Sigmoid colon (tissue), 7 donors: ENCODE results near the gene ARHGEF17. TPM values are rescaled to one million over a fixed set of nuclear protein-coding genes. Genes with fewer than 3 reads are reported as not detected.

Source experiments
- DNase-seq: peaks from one replicate; pipeline ENCODE4 v3.0.0-alpha.2; 2019
- H3K27ac ChIP-seq, 4 donors: fragments of 200-600 bp; sonication (generic); one replicate each; pipeline ENCODE4 v1.5.1; 2016 to 2019; ENCODE audit warnings: mild to moderate bottlenecking in 1 of 4
- H3K27me3 ChIP-seq, 3 donors: fragments of 200-600 bp; sonication (generic); one replicate each; pipeline ENCODE4 v1.5.1; 2019; ENCODE audit warnings: mild to moderate bottlenecking in 1 of 3
- H3K36me3 ChIP-seq, 4 donors: fragments of 200-600 bp; sonication (generic); one replicate each; pipeline ENCODE4 v1.5.1; 2016 to 2019
- H3K4me1 ChIP-seq, 4 donors: fragments of 200-600 bp; sonication (generic); one replicate each; pipeline ENCODE4 v1.5.1; 2017 to 2019
- H3K4me3 ChIP-seq, 4 donors: fragments of 200-600 bp; sonication (generic); one replicate each; pipeline ENCODE4 v1.5.1; 2017 to 2019; ENCODE audit warnings: mild to moderate bottlenecking in 2 of 4, moderate library complexity in 1 of 4
- H3K9me3 ChIP-seq, 4 donors: fragments of 200-600 bp in 3 of 4; sonication (generic) in 3 of 4; one replicate each; pipeline versions ENCODE4 v1.5.1 to v1.6.1; 2013 to 2019
- CTCF ChIP-seq, 4 experiments: fragments of 450-650 bp in 3 of 4; fragments of 200-600 bp in 1 of 4; IDR thresholded peaks; one replicate each; pipeline ENCODE4 v1.5.1; 2016 to 2019; ENCODE audit warnings: antibody characterized with exemption in 4 of 4, mild to moderate bottlenecking in 3 of 4, moderate library complexity in 2 of 4
- EP300 ChIP-seq, 4 donors: sonication (generic); formaldehyde crosslinking; IDR thresholded peaks; one replicate each; pipeline ENCODE4 v1.6.1; 2017; ENCODE audit warnings: antibody characterized with exemption in 4 of 4
- POLR2A ChIP-seq, 2 donors: fragments of 450-650 bp; IDR thresholded peaks; one replicate each; pipeline ENCODE4 v1.6.1; 2016; ENCODE audit warnings: antibody characterized with exemption in 2 of 2, mild to moderate bottlenecking in 2 of 2, moderate library complexity in 2 of 2
- POLR2AphosphoS5 ChIP-seq, 4 donors: sonication (generic); formaldehyde crosslinking; IDR thresholded peaks; one replicate each; pipeline ENCODE4 v1.6.1; 2017; ENCODE audit warnings: antibody characterized with exemption in 4 of 4
- WGBS, 2 donors: extraction: QIAGEN DNeasy Blood & Tissue Kit; methylation state at CpG; one replicate each; pipeline ENCODE4 v1.1.7; 2013; 5-methylcytosine and 5-hydroxymethylcytosine counted together
- intact Hi-C: fragments of 100-400 bp; cut with DNase I; formaldehyde crosslinking; loops from one replicate; pipeline ENCODE4 v1.15.1; 2023
- polyA plus RNA-seq, 3 donors: library from polyadenylated mRNA; stranded (reverse); fragments of 200-250 nt; gene quantifications; one replicate each; pipeline ENCODE4 v1.2.3, GENCODE V29; 2013
- total RNA-seq, 4 donors: library from RNA; depleted of rRNA; stranded (reverse); fragments of >200 nt; gene quantifications; one replicate each; pipeline ENCODE4 v1.1.0, GENCODE V29; 2016
- donor health status: healthy with polysubstance abuse.
- donor health status: Bipolar disorder and iron deficiency.
- donor health status: healthy.

The ARHGEF17 gene
- total and polyA plus RNA-seq, 7 donors: 1.8 to 104 (median 38.2) TPM

- no peaks in the 10 kb centered on the region for H3K27me3 ChIP-seq
- TF ChIP-seq POLR2AphosphoS5 (IDR thresholded peaks at IDR 0.05) (no peak), EP300 (IDR thresholded peaks at IDR 0.05) (no peak), POLR2A (IDR thresholded peaks at IDR 0.05) (no peak), CTCF (IDR thresholded peaks at IDR 0.05) (no peak)
- intact Hi-C loops: loop anchor here (10.0 kb wide), 1 partner anchor 697 kb away; no protein-coding TSS in a partner anchor
- peaks cover 0 to 95% (median 88%) of the 10 kb centered on the region in 4 donors for H3K4me1 ChIP-seq
- 60 to 75% methylated on average over 4 of the region's 4 CpGs for WGBS, 2 donors
- no peaks in the 10 kb centered on the region for H3K9me3 ChIP-seq
- no peaks in the 10 kb centered on the region for H3K36me3 ChIP-seq
- H3K27ac ChIP-seq: peak overlapping the region; percentile 77 to 90 (median 81)
- DNase-seq: no peak
- H3K4me3 ChIP-seq: no peak overlapping the region
Observed at GRCh38 chr11:73331138-73331916, 23.3 kb downstream of the ARHGEF17 start.

DNA sequence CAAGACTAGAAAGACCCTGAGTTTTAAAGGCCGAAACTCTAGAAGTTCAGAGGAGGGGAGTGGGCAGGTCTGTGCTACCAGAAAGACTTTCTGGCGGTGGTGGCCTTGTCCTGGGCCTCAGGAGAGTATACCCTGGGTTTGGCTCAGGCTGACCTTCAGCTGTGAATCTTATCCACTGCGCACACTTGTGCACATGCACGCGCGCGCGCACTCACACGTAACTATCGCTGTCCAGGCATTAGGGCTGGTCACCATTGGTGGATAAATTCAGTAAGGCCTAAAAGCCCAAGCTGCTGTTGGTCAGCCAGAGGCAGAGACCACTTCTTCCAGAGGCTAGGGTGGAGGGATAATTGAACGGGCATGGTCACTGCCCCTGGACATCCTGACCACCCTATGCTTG is 25.1 kb downstream of the ARHGEF17 start:
- Histone ChIP-seq H3K4me1 (peaks cover 0 to 95% (median 77%) of the 10 kb centered on the region in 4 donors), H3K27me3 (no peaks in the 10 kb centered on the region), H3K9me3 (no peaks in the 10 kb centered on the region), H3K4me3 (no peak overlapping the region), H3K36me3 (no peaks in the 10 kb centered on the region), H3K27ac (peak overlapping the region; percentile 77 to 90 (median 81))
- TF ChIP-seq EP300 (IDR thresholded peaks at IDR 0.05) (no peak), POLR2AphosphoS5 (IDR thresholded peaks at IDR 0.05) (no peak), POLR2A (IDR thresholded peaks at IDR 0.05) (no peak), CTCF (IDR thresholded peaks at IDR 0.05) (no peak)
- no peak for DNase-seq
- intact Hi-C loops: loop anchor here (10.0 kb wide), 1 partner anchor 698 kb away; no protein-coding TSS in a partner anchor
- 92 to 94% methylated on average over 11 of the region's 11 CpGs for WGBS, 2 donors

DNA sequence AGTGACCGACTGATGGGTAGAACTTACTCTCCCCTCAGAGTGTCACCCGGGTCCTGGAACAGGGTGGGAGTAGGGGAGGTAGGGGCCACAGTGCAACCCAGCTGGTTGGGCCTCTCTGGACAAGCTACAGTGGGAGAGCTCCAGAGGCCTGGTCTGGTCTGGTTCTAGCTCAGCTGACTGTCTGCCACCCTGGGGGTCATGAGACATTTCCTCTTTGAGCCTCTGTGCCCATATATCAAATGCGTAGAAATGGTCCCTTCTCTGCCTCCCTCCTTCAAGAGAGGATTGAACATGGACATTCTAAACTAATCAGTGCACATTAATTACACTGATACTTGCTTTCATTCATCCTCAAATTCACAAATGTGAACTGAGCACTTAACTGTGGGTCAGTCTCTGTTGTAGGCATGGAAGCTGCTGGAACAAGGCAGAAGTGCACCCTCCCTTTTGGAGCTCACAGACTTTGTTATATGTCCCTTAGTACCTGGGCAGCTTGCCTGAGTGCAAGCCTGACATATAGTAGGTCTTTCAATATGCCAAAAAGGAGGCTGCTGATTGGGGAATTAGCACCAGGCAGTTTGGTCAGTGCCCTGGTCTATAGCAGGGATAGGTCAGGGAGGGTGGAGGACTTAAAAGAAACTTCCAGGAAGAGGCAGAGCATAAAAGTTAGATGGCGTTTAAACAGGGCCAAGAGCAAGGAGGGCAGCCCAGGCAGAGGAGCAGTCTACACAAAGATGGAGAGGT is 25.7 kb downstream of the ARHGEF17 start:
- TF ChIP-seq POLR2AphosphoS5 (IDR thresholded peaks at IDR 0.05) (no peak), CTCF (IDR thresholded peaks at IDR 0.05) (no peak), EP300 (IDR thresholded peaks at IDR 0.05) (no peak), POLR2A (IDR thresholded peaks at IDR 0.05) (no peak)
- intact Hi-C loops: loop anchor here (10.0 kb wide), 1 partner anchor 699 kb away; no protein-coding TSS in a partner anchor
- H3K36me3 ChIP-seq: no peaks in the 10 kb centered on the region
- H3K9me3 ChIP-seq: no peaks in the 10 kb centered on the region
- peak overlapping the region; percentile 77 to 90 (median 81) for H3K27ac ChIP-seq
- WGBS, 2 donors: 77 to 78% methylated on average over 4 of the region's 4 CpGs
- peaks cover 0 to 95% (median 77%) of the 10 kb centered on the region in 4 donors for H3K4me1 ChIP-seq
- no peak for DNase-seq
- H3K4me3 ChIP-seq: peak overlapping the region in 1 of 4 donors; percentile 4
- H3K27me3 ChIP-seq: no peaks in the 10 kb centered on the region

- no peaks in the 10 kb centered on the region for H3K36me3 ChIP-seq
- WGBS, 2 donors: 59 to 69% methylated on average over 6 of the region's 6 CpGs
- peak overlapping the region; percentile 77 to 90 (median 81) for H3K27ac ChIP-seq
- no peaks in the 10 kb centered on the region for H3K9me3 ChIP-seq
- no peaks in the 10 kb centered on the region for H3K27me3 ChIP-seq
- TF ChIP-seq POLR2A (IDR thresholded peaks at IDR 0.05) (no peak), POLR2AphosphoS5 (IDR thresholded peaks at IDR 0.05) (peak in 2 of 4 donors; percentile 50 to 77), EP300 (IDR thresholded peaks at IDR 0.05) (peak in 1 of 4 donors; percentile 68), CTCF (IDR thresholded peaks at IDR 0.05) (no peak)
- DNase-seq: peak; percentile 97
- peak overlapping the region in 1 of 4 donors; percentile 4 for H3K4me3 ChIP-seq
- intact Hi-C loops: loop anchor here (1.0 to 10.0 kb wide), 2 partner anchors 27 to 700 kb away; no protein-coding TSS in a partner anchor
- H3K4me1 ChIP-seq: peaks cover 0 to 98% (median 82%) of the 10 kb centered on the region in 4 donors
Observed at GRCh38 chr11:73334384-73335203, 26.5 kb downstream of the ARHGEF17 start.
